PFSK-1 (cell line): ENCODE data around the gene TBXAS1.

ENCODE experiments used
- POLR2AphosphoS5 ChIP-seq: IDR thresholded peaks from 2 replicates; pipeline ENCODE4 v1.6.1; 2012; ENCODE audit warnings: low read depth, mild to moderate bottlenecking, control low read depth, low read length, moderate library complexity
- TF ChIP-seq, protein P1 (sequence below), 2 experiments: IDR thresholded peaks; 2 replicates each; pipeline versions ENCODE4 v1.6.1 to v1.8.0; 2011 to 2012; ENCODE audit warnings: low read depth in 2 of 2, low read length in 2 of 2, control low read depth in 1 of 2, inconsistent platforms in 1 of 2, mild to moderate bottlenecking in 1 of 2, moderate library complexity in 1 of 2; ENCODE audit not compliant: insufficient read depth in 1 of 2

DNA sequence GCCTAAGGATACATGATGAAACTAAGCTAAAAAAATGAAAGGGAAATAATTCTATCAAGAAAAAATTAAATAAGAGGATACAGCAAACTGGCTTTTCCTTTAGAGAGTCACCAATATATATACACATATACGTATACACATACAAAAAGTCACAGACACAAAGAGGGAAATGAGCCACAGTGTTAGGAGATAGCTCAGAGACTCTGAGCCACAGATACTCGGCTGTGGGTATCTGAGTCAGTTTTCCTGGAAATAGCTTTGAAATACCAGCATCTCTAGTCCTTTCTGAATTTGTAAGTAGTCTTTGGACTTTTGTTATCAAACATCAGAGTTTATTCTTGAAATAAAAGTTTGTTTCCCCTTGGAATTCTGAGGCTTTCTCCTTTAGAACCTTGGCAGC, 111.8 kb downstream of the TBXAS1 start:
- TF ChIP-seq POLR2AphosphoS5, result no peak
- TF ChIP-seq, protein P1, sequence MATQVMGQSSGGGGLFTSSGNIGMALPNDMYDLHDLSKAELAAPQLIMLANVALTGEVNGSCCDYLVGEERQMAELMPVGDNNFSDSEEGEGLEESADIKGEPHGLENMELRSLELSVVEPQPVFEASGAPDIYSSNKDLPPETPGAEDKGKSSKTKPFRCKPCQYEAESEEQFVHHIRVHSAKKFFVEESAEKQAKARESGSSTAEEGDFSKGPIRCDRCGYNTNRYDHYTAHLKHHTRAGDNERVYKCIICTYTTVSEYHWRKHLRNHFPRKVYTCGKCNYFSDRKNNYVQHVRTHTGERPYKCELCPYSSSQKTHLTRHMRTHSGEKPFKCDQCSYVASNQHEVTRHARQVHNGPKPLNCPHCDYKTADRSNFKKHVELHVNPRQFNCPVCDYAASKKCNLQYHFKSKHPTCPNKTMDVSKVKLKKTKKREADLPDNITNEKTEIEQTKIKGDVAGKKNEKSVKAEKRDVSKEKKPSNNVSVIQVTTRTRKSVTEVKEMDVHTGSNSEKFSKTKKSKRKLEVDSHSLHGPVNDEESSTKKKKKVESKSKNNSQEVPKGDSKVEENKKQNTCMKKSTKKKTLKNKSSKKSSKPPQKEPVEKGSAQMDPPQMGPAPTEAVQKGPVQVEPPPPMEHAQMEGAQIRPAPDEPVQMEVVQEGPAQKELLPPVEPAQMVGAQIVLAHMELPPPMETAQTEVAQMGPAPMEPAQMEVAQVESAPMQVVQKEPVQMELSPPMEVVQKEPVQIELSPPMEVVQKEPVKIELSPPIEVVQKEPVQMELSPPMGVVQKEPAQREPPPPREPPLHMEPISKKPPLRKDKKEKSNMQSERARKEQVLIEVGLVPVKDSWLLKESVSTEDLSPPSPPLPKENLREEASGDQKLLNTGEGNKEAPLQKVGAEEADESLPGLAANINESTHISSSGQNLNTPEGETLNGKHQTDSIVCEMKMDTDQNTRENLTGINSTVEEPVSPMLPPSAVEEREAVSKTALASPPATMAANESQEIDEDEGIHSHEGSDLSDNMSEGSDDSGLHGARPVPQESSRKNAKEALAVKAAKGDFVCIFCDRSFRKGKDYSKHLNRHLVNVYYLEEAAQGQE (IDR thresholded peaks at IDR 0.05; ENCODE audit: insufficient read depth in 1 of 2, low read depth in 2 of 2, low read length in 2 of 2), result no peak
